Endothelial cell of umbilical vein (primary cell): Measurements from ENCODE around the gene ABI2. TPM values are rescaled to one million over a fixed set of nuclear protein-coding genes. Genes with fewer than 3 reads are reported as not detected.

Experiments
- BruUV-seq: library from RNA; stranded (reverse); fragments of 400-500 nt; replicated peaks from 2 replicates; lab custom pipeline; 2021; lab: Mats Ljungman, UMichigan
- CTCF ChIA-PET: fragments of 300-600, 350-600 bp; sonication (Branson Sonifier 250); formaldehyde crosslinking; loops from one replicate; lab custom pipeline; 2021; ENCODE audit warnings: antibody characterized with exemption, inconsistent platforms; lab: Charles Lee
- POLR2A ChIA-PET: fragments of 300-600, 350-600 bp; sonication (Branson Sonifier 250); formaldehyde crosslinking; loops from one replicate; lab custom pipeline; 2021; ENCODE audit warnings: antibody characterized with exemption, inconsistent platforms; lab: Charles Lee
- DNase-seq: peaks from one replicate; pipeline ENCODE4 v3.0.0-alpha.2; 2011; ENCODE audit warnings: low read depth, low spot score
- FAIRE-seq: peaks from 2 replicates; lab custom pipeline; 2011; peaks lifted over from hg19 to GRCh38; lab: Jason Lieb, UNC
- H2AFZ ChIP-seq: 2 replicates; pipeline ENCODE4 v1.6.0; 2012; ENCODE audit warnings: low read depth, low read length, control low read depth, inconsistent platforms
- H3K27ac ChIP-seq: 2 replicates; pipeline ENCODE4 v1.5.1; 2011; ENCODE audit warnings: low read depth, mild to moderate bottlenecking, control low read depth, low read length, moderate library complexity; ENCODE audit not compliant: insufficient read depth
- H3K27me3 ChIP-seq, 2 experiments: 2 replicates each; pipeline versions ENCODE4 v1.6.0 to v1.6.1; 2011; ENCODE audit warnings: low read length in 2 of 2, mixed read lengths in 1 of 2; ENCODE audit not compliant: control insufficient read depth in 2 of 2, insufficient read depth in 2 of 2
- H3K36me3 ChIP-seq, 2 experiments: 2 replicates in 1 of 2; 3 replicates in 1 of 2; pipeline ENCODE4 v1.5.1; 2011; ENCODE audit warnings: low read length in 2 of 2, mild to moderate bottlenecking in 1 of 2, moderate library complexity in 1 of 2; ENCODE audit not compliant: control insufficient read depth in 2 of 2, insufficient read depth in 2 of 2; ENCODE audit errors: extremely low read depth in 1 of 2
- H3K4me1 ChIP-seq: 3 replicates; pipeline ENCODE4 v1.5.1; 2011; ENCODE audit warnings: mild to moderate bottlenecking, low read length; ENCODE audit not compliant: control insufficient read depth, insufficient read depth; ENCODE audit errors: extremely low read depth
- H3K4me2 ChIP-seq: 2 replicates; pipeline ENCODE4 v1.6.1; 2011; ENCODE audit warnings: low read length, control low read depth, mixed read lengths; ENCODE audit not compliant: insufficient read depth
- H3K4me3 ChIP-seq, 3 experiments: fragments of 200-600 bp in 1 of 3; sonication (generic), shearing (Covaris generic) in 1 of 3; replicated peaks in 1 of 3; 2 replicates each; pipeline ENCODE4 v1.5.1; 2011 to 2016; ENCODE audit warnings: control low read depth in 3 of 3, low read length in 3 of 3, mild to moderate bottlenecking in 2 of 3, inconsistent platforms in 1 of 3, low read depth in 1 of 3, moderate library complexity in 1 of 3; ENCODE audit not compliant: insufficient read depth in 1 of 3
- H3K79me2 ChIP-seq: 2 replicates; pipeline ENCODE4 v1.6.0; 2012; ENCODE audit warnings: low read length, inconsistent platforms; ENCODE audit not compliant: control insufficient read depth, insufficient read depth
- H3K9ac ChIP-seq: replicated peaks from 2 replicates; pipeline ENCODE3; 2011; ENCODE audit warnings: low read length, control low read depth; ENCODE audit not compliant: insufficient read depth; ENCODE audit errors: extremely low read depth
- H3K9me1 ChIP-seq: replicated peaks from 3 replicates; pipeline ENCODE4 v1.6.0; 2011; ENCODE audit warnings: mild to moderate bottlenecking, low read length; ENCODE audit not compliant: control insufficient read depth, insufficient read depth; ENCODE audit errors: extremely low read depth
- H3K9me3 ChIP-seq: replicated peaks from 2 replicates; pipeline ENCODE4 v1.5.1; 2012; ENCODE audit warnings: low read length, inconsistent platforms; ENCODE audit not compliant: control insufficient read depth, insufficient read depth
- H4K20me1 ChIP-seq: replicated peaks from 2 replicates; pipeline ENCODE3; 2011; ENCODE audit warnings: mild to moderate bottlenecking, low read length; ENCODE audit not compliant: control insufficient read depth, insufficient read depth; ENCODE audit errors: extremely low read depth
- CTCF ChIP-seq, 2 donors: IDR thresholded peaks; 1 replicate in 1 of 2; 2 replicates in 1 of 2; pipeline ENCODE4 v1.5.1; 2011; ENCODE audit warnings: low read length in 2 of 2, mild to moderate bottlenecking in 2 of 2, moderate library complexity in 2 of 2, control low read depth in 1 of 2, inconsistent platforms in 1 of 2, low read depth in 1 of 2; ENCODE audit not compliant: insufficient read depth in 1 of 2; ENCODE audit errors: extremely low read depth in 1 of 2
- EZH2 ChIP-seq: IDR thresholded peaks from 2 replicates; pipeline ENCODE4 v1.6.1; 2012; ENCODE audit warnings: borderline replicate concordance, low read depth, mild to moderate bottlenecking, moderate library complexity, low read length, inconsistent platforms; ENCODE audit not compliant: severe bottlenecking
- FOS ChIP-seq: IDR thresholded peaks from 2 replicates; pipeline ENCODE4 v1.6.1; 2011; ENCODE audit warnings: mild to moderate bottlenecking, low read length, moderate library complexity, borderline replicate concordance; ENCODE audit not compliant: insufficient read depth
- GATA2 ChIP-seq: IDR thresholded peaks from 2 replicates; pipeline ENCODE4 v1.7.0; 2011; ENCODE audit warnings: low read depth, mild to moderate bottlenecking, moderate library complexity, mixed read lengths, low read length; ENCODE audit not compliant: insufficient read length, insufficient read depth
- JUN ChIP-seq: IDR thresholded peaks from 2 replicates; pipeline ENCODE4 v1.6.1; 2011; ENCODE audit warnings: borderline replicate concordance, low read depth; ENCODE audit not compliant: insufficient read length, insufficient read depth
- MAX ChIP-seq: IDR thresholded peaks from 2 replicates; pipeline ENCODE4 v1.6.1; 2011; ENCODE audit not compliant: insufficient read depth, insufficient read length
- MYC ChIP-seq: IDR thresholded peaks from one replicate; pipeline ENCODE4 v1.6.1; 2011; ENCODE audit warnings: mild to moderate bottlenecking, low read depth, low read length
- POLR2A ChIP-seq: IDR thresholded peaks from 2 replicates; pipeline ENCODE4 v1.6.1; 2012; ENCODE audit warnings: low read depth, mild to moderate bottlenecking, control low read depth, low read length
- POLR2AphosphoS5 ChIP-seq: IDR thresholded peaks from 2 replicates; pipeline ENCODE4 v1.6.1; 2012; ENCODE audit warnings: low read depth, mild to moderate bottlenecking, control low read depth, low read length, moderate library complexity; ENCODE audit not compliant: insufficient read depth
- dilution Hi-C: fragments of 300-500 bp; cut with MboI; formaldehyde crosslinking; loops from one replicate; pipeline ENCODE4 v1.15.0; 2019; ENCODE audit warnings: low sequenced_read_pairs; ENCODE audit not compliant: extremely low pct_ligation_motif_present
- intact Hi-C: fragments of 100-400 bp; cut with micrococcal nuclease; formaldehyde crosslinking; loops from one replicate; pipeline ENCODE4 v1.10.0; 2022
- polyA plus RNA-seq, 4 experiments: library from polyadenylated mRNA; depleted of rRNA in 3 of 4; stranded (reverse) in 3 of 4; unstranded in 1 of 4; fragments of >200 nt; gene quantifications; 2 replicates each; pipeline versions ENCODE4 v1.2.1 to v1.2.3, GENCODE V29; 2011 to 2012; ENCODE audit warnings: missing spikeins in 1 of 4
- total RNA-seq: library from RNA; stranded (reverse); gene quantifications from 2 replicates; pipeline ENCODE4 v1.2.3, GENCODE V29; 2021

ABI2 gene
- total and polyA plus RNA-seq, 2 donors (not counting 3 experiments of a cell fraction or from before 2014, with no cell fraction given): 35.7 to 61.0 TPM

- ChIA-PET POLR2A (interaction anchor here (0.7 kb wide), 1 partner anchor 88 kb away, joined by 3 read pairs; no protein-coding TSS in a partner anchor), CTCF (interaction anchor here (3.2 kb wide), 1 partner anchor 353 kb away, joined by 16 read pairs; no protein-coding TSS in a partner anchor)
These were observed 134.1 kb downstream of the ABI2 start for GRCh38 chr2:203462308-203462707.

More at GRCh38 chr2:203462308-203462707, 134.1 kb downstream of the ABI2 start:
- Histone ChIP-seq H3K9me3 (no peaks in the 10 kb centered on the region), H3K4me3 (no peak overlapping the region), H3K4me2 (no peak overlapping the region), H3K79me2 (peaks cover 5% of the 10 kb centered on the region), H4K20me1 (no peaks in the 10 kb centered on the region), H3K9me1 (no peaks in the 10 kb centered on the region), H3K27me3 (no peaks in the 10 kb centered on the region), H3K27ac (no peak overlapping the region), H2AFZ (no peak overlapping the region), H3K9ac (no peak overlapping the region), H3K36me3 (peaks cover 2 to 13% of the 10 kb centered on the region in 2 experiments), H3K4me1 (no peaks in the 10 kb centered on the region)
- DNase-seq (no peak), FAIRE-seq (no peak)
- intact Hi-C loops: no loop called here
- TF ChIP-seq CTCF (IDR thresholded peaks at IDR 0.05; ENCODE audit: extremely low read depth in 1 of 2, insufficient read depth in 1 of 2, low read depth in 1 of 2, low read length in 2 of 2) (no peak), EZH2 (no peak), MAX (no peak), MYC (no peak), GATA2 (no peak), FOS (no peak), POLR2AphosphoS5 (no peak), JUN (no peak), POLR2A (no peak)
- BruUV-seq: no TSS peak
- dilution Hi-C loops: no loop called here
